Neuronal stem cell (in vitro differentiated cells): ENCODE data around the gene STK32B.
"Not testable (repeated sequence)": the region's sequence is repeated elsewhere in the genome, so short reads cannot be mapped to it uniquely, and the experiment has no call there.

Experiments
- DNase-seq: peaks from one replicate; pipeline ENCODE4 v3.0.0-alpha.2; 2013; ENCODE audit warnings: low spot score
- H2AFZ ChIP-seq: one replicate; pipeline ENCODE4 v1.6.1; 2013; ENCODE audit warnings: mild to moderate bottlenecking, low read length, inconsistent platforms
- H2AK5ac ChIP-seq: 2 replicates; pipeline ENCODE4 v1.6.1; 2013; ENCODE audit warnings: low read depth, mild to moderate bottlenecking, inconsistent platforms, low read length, moderate library complexity, mixed read lengths
- H2BK120ac ChIP-seq: 2 replicates; pipeline ENCODE4 v1.6.1; 2013; ENCODE audit warnings: low read depth, mild to moderate bottlenecking, inconsistent platforms, low read length, moderate library complexity, mixed read lengths
- H2BK12ac ChIP-seq: one replicate; pipeline ENCODE4 v1.6.1; 2013; ENCODE audit warnings: low read length, inconsistent platforms
- H2BK15ac ChIP-seq: 2 replicates; pipeline ENCODE4 v1.6.1; 2013; ENCODE audit warnings: mild to moderate bottlenecking, low read length, inconsistent platforms, mixed read lengths
- H2BK5ac ChIP-seq: one replicate; pipeline ENCODE4 v1.6.1; 2013; ENCODE audit warnings: inconsistent platforms, mild to moderate bottlenecking, low read length, moderate library complexity
- H3K14ac ChIP-seq: one replicate; pipeline ENCODE4 v1.6.1; 2013; ENCODE audit warnings: low read length, inconsistent platforms
- H3K18ac ChIP-seq: 2 replicates; pipeline ENCODE4 v1.6.1; 2013; ENCODE audit warnings: low read length, inconsistent platforms
- H3K23ac ChIP-seq: 2 replicates; pipeline ENCODE4 v1.6.1; 2013; ENCODE audit warnings: low read depth, mild to moderate bottlenecking, mixed read lengths, low read length, inconsistent platforms; ENCODE audit not compliant: poor library complexity
- H3K27ac ChIP-seq: replicated peaks from 3 replicates; pipeline ENCODE4 v1.5.1; 2013; ENCODE audit warnings: low read length, inconsistent platforms
- H3K27me3 ChIP-seq, 3 experiments: 2 replicates each; pipeline ENCODE4 v1.6.1; 2013; ENCODE audit warnings: low read length in 3 of 3, mild to moderate bottlenecking in 2 of 3, inconsistent platforms in 1 of 3, low read depth in 1 of 3, mixed read lengths in 1 of 3, moderate library complexity in 1 of 3; ENCODE audit not compliant: control insufficient read depth in 3 of 3, insufficient read depth in 3 of 3
- H3K36me3 ChIP-seq, 2 donors: replicated peaks in 1 of 2; 2 replicates each; pipeline ENCODE4 v1.6.1; 2013; ENCODE audit warnings: low read length in 2 of 2; ENCODE audit not compliant: control insufficient read depth in 2 of 2, insufficient read depth in 2 of 2
- H3K4ac ChIP-seq: 2 replicates; pipeline ENCODE4 v1.6.1; 2013; ENCODE audit warnings: inconsistent platforms, mild to moderate bottlenecking, low read length, moderate library complexity
- H3K4me1 ChIP-seq, 2 donors: 1 replicate in 1 of 2; 2 replicates in 1 of 2; pipeline ENCODE4 v1.6.1; 2013; ENCODE audit warnings: low read length in 2 of 2, low read depth in 1 of 2; ENCODE audit not compliant: control insufficient read depth in 2 of 2, insufficient read depth in 1 of 2
- H3K4me2 ChIP-seq: one replicate; pipeline ENCODE4 v1.6.1; 2013; ENCODE audit warnings: mild to moderate bottlenecking, low read length, inconsistent platforms; ENCODE audit not compliant: insufficient read depth, poor library complexity, severe bottlenecking
- H3K4me3 ChIP-seq, 2 donors: 2 replicates each; pipeline ENCODE4 v1.5.1; 2013; ENCODE audit warnings: low read length in 2 of 2, mild to moderate bottlenecking in 2 of 2, inconsistent platforms in 1 of 2, moderate library complexity in 1 of 2
- H3K79me1 ChIP-seq: one replicate; pipeline ENCODE4 v1.6.1; 2013; ENCODE audit warnings: low read depth, mild to moderate bottlenecking, inconsistent platforms, low read length, moderate library complexity
- H3K9ac ChIP-seq: one replicate; pipeline ENCODE4 v1.6.1; 2013; ENCODE audit warnings: mild to moderate bottlenecking, low read depth, low read length, inconsistent platforms; ENCODE audit not compliant: poor library complexity
- H3K9me3 ChIP-seq, 2 donors: replicated peaks in 1 of 2; 2 replicates each; pipeline versions ENCODE3 to v1.6.1; 2013; ENCODE audit warnings: low read length in 2 of 2, mild to moderate bottlenecking in 2 of 2, inconsistent platforms in 1 of 2, low read depth in 1 of 2, mixed read lengths in 1 of 2, moderate library complexity in 1 of 2; ENCODE audit not compliant: control insufficient read depth in 2 of 2, insufficient read depth in 1 of 2
- H4K8ac ChIP-seq: one replicate; pipeline ENCODE4 v1.6.1; 2013; ENCODE audit warnings: low read depth, mild to moderate bottlenecking, inconsistent platforms, low read length, moderate library complexity
- H4K91ac ChIP-seq: one replicate; pipeline ENCODE4 v1.6.1; 2013; ENCODE audit warnings: low read length, low read depth, mild to moderate bottlenecking, inconsistent platforms; ENCODE audit not compliant: poor library complexity
- WGBS, 2 donors: extraction: QIAGEN DNeasy Blood & Tissue Kit; methylation state at CpG; one replicate each; pipeline ENCODE4 v1.1.7; 2013; ENCODE audit warnings: missing lambda C conversion rate in 2 of 2, mixed read lengths in 1 of 2; ENCODE audit not compliant: insufficient read length in 2 of 2, insufficient replicate concordance in 1 of 2; ENCODE audit errors: extremely low coverage in 2 of 2; 5-methylcytosine and 5-hydroxymethylcytosine counted together

The STK32B gene

DNA sequence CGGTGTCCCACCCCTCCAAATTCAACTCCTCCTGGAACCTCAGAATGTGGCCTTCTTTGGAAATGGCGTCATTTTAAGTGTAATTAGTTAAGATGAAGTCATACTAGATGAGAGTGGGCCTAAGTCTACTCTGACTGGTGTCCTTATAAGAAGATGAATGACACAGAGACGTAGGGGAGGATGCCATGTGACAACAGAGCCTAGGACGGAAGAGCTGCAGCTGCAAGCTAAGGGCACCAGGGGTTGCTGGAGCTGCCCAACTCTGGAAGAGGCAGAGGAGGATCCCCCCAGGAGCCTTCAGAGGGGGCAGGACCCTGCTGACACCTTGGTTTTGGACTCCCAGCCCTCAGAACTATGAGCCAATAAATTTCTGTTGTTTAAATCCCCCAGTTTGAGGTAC, 115.1 kb downstream of the STK32B start:
- Histone ChIP-seq H3K36me3 (no peaks in the 10 kb centered on the region), H2BK15ac (no peak overlapping the region), H3K14ac (no peak overlapping the region), H3K79me1 (no peaks in the 10 kb centered on the region), H3K4me3 (no peak overlapping the region), H4K91ac (no peak overlapping the region), H4K8ac (no peak overlapping the region), H3K4me1 (peaks cover 0 to 9% of the 10 kb centered on the region in 2 donors), H3K18ac (no peak overlapping the region), H3K4ac (no peak overlapping the region), H3K27me3 (no peaks in the 10 kb centered on the region), H2BK12ac (no peak overlapping the region), H3K23ac (no peak overlapping the region), H2BK120ac (no peak overlapping the region), H2AFZ (no peak overlapping the region), H3K9me3 (no peaks in the 10 kb centered on the region), H2AK5ac (no peak overlapping the region), H3K4me2 (no peak overlapping the region), H2BK5ac (no peak overlapping the region), H3K27ac (no peak overlapping the region), H3K9ac (no peak overlapping the region)
- DNase-seq, result no peak
- WGBS, 2 donors, result no CpG with 5 or more reads among the region's 4 CpGs

DNA sequence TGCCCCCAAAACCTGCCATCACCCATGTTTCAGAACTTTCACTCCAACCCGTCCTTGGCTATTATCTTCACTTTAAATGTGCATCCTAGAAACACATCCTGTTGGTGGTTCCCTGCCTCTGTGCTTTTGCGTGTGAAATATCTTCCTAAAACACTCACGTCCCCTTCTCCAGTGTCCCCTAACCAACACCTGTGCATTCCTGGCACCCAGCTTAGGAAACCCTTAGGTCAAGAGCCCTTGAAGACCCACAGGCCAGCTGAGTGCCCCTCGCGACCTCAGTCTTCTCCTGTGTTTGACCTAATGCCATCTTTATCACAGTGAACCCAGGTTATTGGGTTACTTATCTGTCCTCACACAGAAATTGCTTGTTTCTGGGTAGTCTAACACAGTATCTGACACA, 117.6 kb downstream of the STK32B start:
- H3K9me3 ChIP-seq, result no peaks in the 10 kb centered on the region
- no peak overlapping the region for H3K23ac ChIP-seq
- no peak overlapping the region for H3K9ac ChIP-seq
- no peak overlapping the region for H3K27ac ChIP-seq
- no peak overlapping the region for H3K18ac ChIP-seq
- H4K91ac ChIP-seq, result no peak overlapping the region
- H2AFZ ChIP-seq, result no peak overlapping the region
- H2BK12ac ChIP-seq, result no peak overlapping the region
- DNase-seq, result no peak
- H3K79me1 ChIP-seq, result no peaks in the 10 kb centered on the region
- no peak overlapping the region for H2AK5ac ChIP-seq
- no peaks in the 10 kb centered on the region for H3K36me3 ChIP-seq
- no peak overlapping the region for H3K4me3 ChIP-seq
- H3K4ac ChIP-seq, result no peak overlapping the region
- H3K27me3 ChIP-seq, result no peaks in the 10 kb centered on the region
- no peak overlapping the region for H3K14ac ChIP-seq
- H2BK120ac ChIP-seq, result no peak overlapping the region
- no peak overlapping the region for H2BK15ac ChIP-seq
- WGBS, 2 donors, result no CpG with 5 or more reads among the region's 5 CpGs
- no peak overlapping the region for H3K4me2 ChIP-seq
- H4K8ac ChIP-seq, result no peak overlapping the region
- H2BK5ac ChIP-seq, result no peak overlapping the region
- H3K4me1 ChIP-seq, result peaks cover 0 to 9% of the 10 kb centered on the region in 2 donors

DNA sequence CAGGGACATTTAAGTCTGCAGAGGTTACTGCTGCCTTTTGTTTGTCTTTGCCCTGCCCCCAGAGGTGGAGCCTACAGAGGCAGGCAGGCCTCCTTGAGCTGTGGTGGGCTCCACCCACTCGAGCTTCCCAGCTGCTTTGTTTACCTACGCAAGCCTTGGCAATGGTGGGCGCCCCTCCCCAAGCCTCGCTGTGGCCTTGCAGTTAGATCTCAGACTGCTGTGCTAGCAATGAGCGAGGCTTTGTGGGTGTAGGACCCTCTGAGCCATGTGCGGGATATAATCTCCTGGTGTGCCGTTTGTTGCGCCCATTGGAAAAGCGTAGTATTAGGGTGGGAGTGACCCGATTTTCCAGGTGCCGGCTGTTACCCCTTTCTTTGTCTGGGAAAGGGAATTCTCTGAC, 124.6 kb downstream of the STK32B start:
- not testable (repeated sequence) for H3K9ac ChIP-seq, H3K27me3 ChIP-seq, H3K27ac ChIP-seq, H3K18ac ChIP-seq, H2AFZ ChIP-seq, H4K8ac ChIP-seq, H2BK5ac ChIP-seq, H3K4me3 ChIP-seq, H3K9me3 ChIP-seq, H3K36me3 ChIP-seq, H3K23ac ChIP-seq, H2AK5ac ChIP-seq, H2BK12ac ChIP-seq, H3K4me1 ChIP-seq, H3K14ac ChIP-seq, H2BK120ac ChIP-seq, H4K91ac ChIP-seq, H3K4ac ChIP-seq, H2BK15ac ChIP-seq, H3K79me1 ChIP-seq, H3K4me2 ChIP-seq, DNase-seq
- WGBS, 2 donors, result no CpG with 5 or more reads among the region's 11 CpGs

DNA sequence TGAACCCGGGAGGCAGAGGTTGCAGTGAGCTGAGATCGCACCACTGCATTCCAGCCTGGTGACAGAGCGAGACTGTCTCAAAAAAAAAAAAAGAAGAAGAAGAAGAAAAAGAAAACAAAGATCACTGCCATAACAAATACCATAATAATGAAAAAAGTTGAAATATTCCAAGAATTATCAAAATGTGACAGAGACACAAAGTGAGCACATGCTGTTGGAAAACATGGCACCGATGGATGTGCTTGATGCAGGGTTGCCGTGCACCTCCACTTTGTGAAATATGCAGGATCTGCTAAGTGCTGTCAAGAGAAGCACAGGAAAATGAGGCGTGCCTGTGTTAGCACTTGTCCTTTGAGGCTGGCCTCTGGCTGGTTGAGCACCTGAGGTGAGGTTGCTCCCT, 133.3 kb downstream of the STK32B start:
- no peak overlapping the region for H2AFZ ChIP-seq
- no peak for DNase-seq

More for the DNA sequence above, 133.3 kb downstream of the STK32B start:
- peaks cover 0 to 3% of the 10 kb centered on the region in 2 donors for H3K4me1 ChIP-seq
- no peak overlapping the region for H3K9ac ChIP-seq
- H2BK12ac ChIP-seq, result no peak overlapping the region
- no CpG with 5 or more reads among the region's 6 CpGs for WGBS, 2 donors
- H3K27me3 ChIP-seq, result no peaks in the 10 kb centered on the region
- no peak overlapping the region for H3K4me3 ChIP-seq
- peak overlapping the region; percentile 45 for H3K23ac ChIP-seq
- no peak overlapping the region for H3K14ac ChIP-seq
- H3K4ac ChIP-seq, result no peak overlapping the region
- H4K91ac ChIP-seq, result no peak overlapping the region
- H3K36me3 ChIP-seq, result no peaks in the 10 kb centered on the region
- H2AK5ac ChIP-seq, result no peak overlapping the region
- no peak overlapping the region for H2BK120ac ChIP-seq
- no peaks in the 10 kb centered on the region for H3K9me3 ChIP-seq
- no peak overlapping the region for H2BK15ac ChIP-seq
- no peak overlapping the region for H4K8ac ChIP-seq
- H3K79me1 ChIP-seq, result no peaks in the 10 kb centered on the region
- no peak overlapping the region for H2BK5ac ChIP-seq
- H3K27ac ChIP-seq, result no peak overlapping the region
- no peak overlapping the region for H3K4me2 ChIP-seq
- H3K18ac ChIP-seq, result peak overlapping the region; percentile 33
